RWPE1 (cell line): ENCODE results near the gene RNF114.
A peak's percentile ranks its signal among the peaks of the same experiment; 100 is the strongest.

Experiments
- CTCF ChIA-PET: fragments of 350-600 bp; sonication (Branson Sonifier 250); formaldehyde crosslinking; extraction: SDS; loops from one replicate; lab custom pipeline; 2021; lab: Yijun Ruan, JAX
- POLR2A ChIA-PET: fragments of 400-600 bp; formaldehyde crosslinking; extraction: SDS; loops from one replicate; lab custom pipeline; 2020; ENCODE audit warnings: antibody characterized with exemption; ENCODE audit not compliant: low non-redundant PET; lab: Yijun Ruan, JAX
- DNase-seq: peaks from one replicate; pipeline ENCODE4 v3.0.0; 2012; ENCODE audit warnings: low spot score
- H3K27ac ChIP-seq: fragments of 450-650 bp; 2 replicates; pipeline ENCODE4 v1.5.1; 2017
- CTCF ChIP-seq: fragments of 450-650 bp; conservative IDR thresholded peaks from 2 replicates; pipeline ENCODE4 v1.5.1; 2017; ENCODE audit warnings: low read depth, mild to moderate bottlenecking

RNF114 gene

DNA sequence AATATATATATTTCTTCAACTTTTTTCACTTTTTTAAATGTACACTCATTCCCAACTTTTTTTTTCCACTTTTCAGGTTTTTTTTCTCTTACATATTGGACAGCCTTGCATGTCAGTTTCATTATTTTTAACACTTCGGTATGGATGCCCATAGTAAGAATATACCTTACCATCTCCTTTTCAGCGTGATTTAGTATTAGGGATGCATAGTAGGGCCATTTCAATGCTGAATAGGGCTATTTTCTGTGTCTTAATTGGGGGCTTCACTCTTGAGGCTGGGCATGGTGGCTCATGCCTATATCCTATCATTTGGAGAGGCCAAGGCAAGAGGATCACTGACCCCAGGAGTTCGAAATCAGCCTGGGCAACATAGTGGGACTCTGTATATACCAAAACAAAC is 6.7 kb downstream of the RNF114 start:
- H3K27ac ChIP-seq: no peak overlapping the region
- no peak for TF ChIP-seq CTCF
- CTCF ChIA-PET: interaction anchor here (0.5 to 1.8 kb wide), 4 partner anchors 33 to 129 kb away, joined by 4 to 18 read pairs (median 4); no protein-coding TSS in a partner anchor
- POLR2A ChIA-PET: interaction anchor here (0.7 to 0.8 kb wide), 2 partner anchors 27 to 402 kb away, joined by 3 to 9 read pairs; no protein-coding TSS in a partner anchor
- DNase-seq: no peak

DNA sequence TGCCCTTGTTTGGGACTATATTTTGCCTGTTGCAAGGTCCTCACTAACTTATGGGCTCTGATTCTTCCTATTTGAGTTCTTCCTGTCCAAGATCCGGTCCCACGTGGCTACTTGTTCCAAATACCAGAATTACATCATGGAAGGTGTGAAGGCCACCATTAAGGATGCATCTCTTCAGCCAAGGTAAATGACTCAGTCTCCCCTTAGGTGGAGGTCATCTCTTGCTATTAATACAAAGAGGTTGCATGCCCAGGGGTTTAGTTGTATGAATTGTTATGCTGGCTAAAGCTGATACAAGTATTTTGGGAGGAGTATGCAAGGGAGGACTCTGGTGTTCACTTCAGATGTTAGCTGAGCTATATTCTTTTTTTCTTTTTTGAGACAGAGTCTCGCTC is 9.1 kb downstream of the RNF114 start:
- TF ChIP-seq CTCF: no peak
- DNase-seq: no peak
- POLR2A ChIA-PET: no interaction called here
- CTCF ChIA-PET: interaction anchor here (0.6 to 1.3 kb wide), 2 partner anchors 34 to 126 kb away, joined by 3 to 5 read pairs; no protein-coding TSS in a partner anchor
- no peak overlapping the region for H3K27ac ChIP-seq

DNA sequence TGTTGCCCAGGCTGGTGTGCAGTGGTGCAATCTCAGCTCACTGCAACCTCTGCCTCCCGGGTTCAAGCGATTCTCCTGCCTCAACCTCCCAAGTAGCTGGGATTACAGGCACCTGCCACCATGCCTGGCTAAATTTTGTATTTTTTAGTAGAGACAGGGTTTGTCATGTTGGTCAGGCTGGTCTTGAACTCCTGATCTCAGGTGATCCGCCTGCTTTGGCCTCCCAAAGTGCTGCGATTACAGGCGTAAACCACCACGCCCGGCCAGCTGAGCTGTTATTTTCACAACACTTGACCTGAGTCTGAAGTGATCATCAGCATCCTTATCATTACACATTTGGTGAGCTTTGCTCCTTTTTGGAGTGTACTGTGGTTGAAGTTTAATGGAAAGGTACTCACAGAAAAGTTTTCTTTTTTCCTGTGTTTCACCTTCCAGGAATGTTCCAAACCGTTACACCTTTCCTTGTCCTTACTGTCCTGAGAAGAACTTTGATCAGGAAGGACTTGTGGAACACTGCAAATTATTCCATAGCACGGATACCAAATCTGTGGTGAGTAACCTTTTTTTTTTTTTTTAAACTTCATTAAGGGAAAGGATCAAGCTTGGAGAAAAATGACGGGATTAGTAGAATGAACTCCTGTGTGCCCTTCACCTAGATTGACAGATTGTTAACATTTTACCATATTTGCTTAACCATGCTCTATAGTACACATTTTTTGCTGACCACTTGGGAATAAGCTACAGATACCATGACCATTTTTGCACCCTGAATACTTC is 9.7 kb downstream of the RNF114 start:
- TF ChIP-seq CTCF: no peak
- POLR2A ChIA-PET: interaction anchor here (0.7 kb wide), 1 partner anchor 26 kb away, joined by 5 read pairs; no protein-coding TSS in a partner anchor
- no peak for DNase-seq
- CTCF ChIA-PET: interaction anchor here (0.6 to 1.3 kb wide), 3 partner anchors 33 to 308 kb away, joined by 3 to 5 read pairs (median 4); no protein-coding TSS in a partner anchor
- H3K27ac ChIP-seq: no peak overlapping the region

DNA sequence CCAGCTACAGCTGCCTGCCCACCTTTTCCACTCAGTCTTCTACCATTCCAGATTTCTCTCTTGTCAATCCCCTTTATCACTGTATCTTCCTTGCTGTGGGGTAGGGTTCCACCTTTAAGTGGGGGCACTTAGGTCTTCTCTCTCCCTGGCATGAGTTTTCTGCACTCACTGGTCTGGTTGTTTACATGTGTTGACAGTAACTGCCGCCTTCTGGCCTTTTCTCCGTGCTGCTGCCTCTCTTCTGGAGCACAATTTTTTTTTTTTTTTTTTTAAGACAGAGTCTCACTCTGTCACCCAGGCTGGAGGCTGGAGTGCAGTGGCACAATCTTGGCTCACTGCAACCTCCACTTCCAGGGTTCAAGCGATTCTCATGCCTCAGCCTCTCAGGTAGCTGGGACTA is 12.0 kb downstream of the RNF114 start:
- ChIA-PET CTCF (interaction anchor here (0.6 to 1.1 kb wide), 2 partner anchors 31 to 34 kb away, joined by 3 to 5 read pairs; no protein-coding TSS in a partner anchor), POLR2A (interaction anchor here (0.7 kb wide), 1 partner anchor 9 kb away, joined by 5 read pairs; no protein-coding TSS in a partner anchor)
- no peak overlapping the region for H3K27ac ChIP-seq
- no peak for TF ChIP-seq CTCF
- no peak for DNase-seq

GRCh38 chr20:49948809-49949507 is 12.8 kb downstream of the RNF114 start:
- POLR2A ChIA-PET: no interaction called here

More at GRCh38 chr20:49948809-49949507, 12.8 kb downstream of the RNF114 start:
- DNase-seq: no peak
- peak overlapping the region; percentile 20; the same call in 1 of the 2 replicates for H3K27ac ChIP-seq
- no peak for TF ChIP-seq CTCF
- CTCF ChIA-PET: interaction anchor here (1.1 kb wide), 1 partner anchor 30 kb away, joined by 5 read pairs; no protein-coding TSS in a partner anchor
